LNCaP clone FGC (cell line): ENCODE results near the gene GALNT10.
"Not testable (repeated sequence)": the region's sequence is repeated elsewhere in the genome, so short reads cannot be mapped to it uniquely, and the experiment has no call there.

Source experiments
- DNase-seq: peaks from one replicate; pipeline ENCODE4 v3.0.0-alpha.2; 2011; ENCODE audit warnings: low read depth
- H3K4me3 ChIP-seq: 2 replicates; pipeline ENCODE4 v1.5.1; 2011; ENCODE audit warnings: mild to moderate bottlenecking, low read depth, low read length, control low read depth
- TF ChIP-seq, protein P1 (sequence below): IDR thresholded peaks from 2 replicates; pipeline ENCODE4 v1.5.1; 2012; ENCODE audit warnings: mild to moderate bottlenecking; ENCODE audit not compliant: control insufficient read depth, insufficient read depth; ENCODE audit errors: extremely low read depth

Gene GALNT10

DNA sequence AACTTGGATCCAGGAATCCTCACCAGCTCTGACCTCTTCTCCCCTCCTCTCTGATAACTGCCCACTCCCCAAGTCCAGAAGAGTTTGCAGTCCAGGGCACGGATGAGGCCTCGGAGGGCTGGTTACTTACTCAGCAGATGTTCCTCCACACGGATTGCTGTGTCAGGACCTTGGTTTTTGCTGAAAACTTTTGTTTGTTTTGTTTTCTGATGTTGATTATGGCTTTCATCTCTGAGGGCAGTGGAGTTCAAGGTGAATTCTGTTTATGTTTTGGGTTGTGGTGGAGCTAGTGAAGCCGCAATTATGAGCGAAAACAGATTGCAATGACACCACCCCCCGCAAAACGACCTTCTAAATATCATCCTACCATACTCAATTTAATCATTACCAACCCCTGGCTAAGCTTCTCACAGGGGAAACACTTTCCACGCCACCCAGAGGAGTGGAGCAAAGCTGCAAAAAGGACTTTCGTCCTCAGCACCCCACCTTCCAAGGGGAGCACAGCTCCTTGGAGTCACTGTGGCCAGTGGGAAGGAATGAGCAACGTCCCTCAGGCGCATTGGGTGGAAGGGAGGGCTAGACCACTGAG lies 162.5 kb downstream of the GALNT10 start:
- TF ChIP-seq, protein P1, sequence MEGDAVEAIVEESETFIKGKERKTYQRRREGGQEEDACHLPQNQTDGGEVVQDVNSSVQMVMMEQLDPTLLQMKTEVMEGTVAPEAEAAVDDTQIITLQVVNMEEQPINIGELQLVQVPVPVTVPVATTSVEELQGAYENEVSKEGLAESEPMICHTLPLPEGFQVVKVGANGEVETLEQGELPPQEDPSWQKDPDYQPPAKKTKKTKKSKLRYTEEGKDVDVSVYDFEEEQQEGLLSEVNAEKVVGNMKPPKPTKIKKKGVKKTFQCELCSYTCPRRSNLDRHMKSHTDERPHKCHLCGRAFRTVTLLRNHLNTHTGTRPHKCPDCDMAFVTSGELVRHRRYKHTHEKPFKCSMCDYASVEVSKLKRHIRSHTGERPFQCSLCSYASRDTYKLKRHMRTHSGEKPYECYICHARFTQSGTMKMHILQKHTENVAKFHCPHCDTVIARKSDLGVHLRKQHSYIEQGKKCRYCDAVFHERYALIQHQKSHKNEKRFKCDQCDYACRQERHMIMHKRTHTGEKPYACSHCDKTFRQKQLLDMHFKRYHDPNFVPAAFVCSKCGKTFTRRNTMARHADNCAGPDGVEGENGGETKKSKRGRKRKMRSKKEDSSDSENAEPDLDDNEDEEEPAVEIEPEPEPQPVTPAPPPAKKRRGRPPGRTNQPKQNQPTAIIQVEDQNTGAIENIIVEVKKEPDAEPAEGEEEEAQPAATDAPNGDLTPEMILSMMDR, result no peak
- no peak overlapping the region for H3K4me3 ChIP-seq
- no peak for DNase-seq

DNA sequence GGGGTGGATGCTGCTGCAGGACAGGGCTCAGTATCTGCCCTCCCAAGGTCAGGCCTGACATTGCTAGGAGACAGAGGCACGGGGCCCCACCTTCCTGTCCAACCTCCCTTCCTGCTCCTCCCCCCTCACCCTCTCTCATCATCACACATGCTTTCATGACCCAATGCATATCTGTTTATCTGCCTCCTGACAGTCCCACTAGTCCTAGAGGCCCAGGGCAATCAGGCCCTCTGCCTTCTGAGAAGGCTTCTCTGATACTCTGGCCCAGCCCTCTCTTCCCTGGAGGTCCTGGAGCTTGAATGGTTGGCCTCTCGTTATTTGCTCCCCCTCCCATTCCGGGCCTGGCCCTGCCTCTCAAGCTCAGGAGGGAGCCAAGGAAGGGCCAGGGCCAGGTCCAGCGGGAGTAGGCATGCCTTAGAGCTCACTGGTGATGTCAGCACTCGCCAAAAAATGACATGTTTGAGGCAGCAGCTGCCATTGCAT lies 164.6 kb downstream of the GALNT10 start:
- TF ChIP-seq, protein P1, result no peak
- H3K4me3 ChIP-seq, result no peak overlapping the region
- DNase-seq, result no peak

DNA sequence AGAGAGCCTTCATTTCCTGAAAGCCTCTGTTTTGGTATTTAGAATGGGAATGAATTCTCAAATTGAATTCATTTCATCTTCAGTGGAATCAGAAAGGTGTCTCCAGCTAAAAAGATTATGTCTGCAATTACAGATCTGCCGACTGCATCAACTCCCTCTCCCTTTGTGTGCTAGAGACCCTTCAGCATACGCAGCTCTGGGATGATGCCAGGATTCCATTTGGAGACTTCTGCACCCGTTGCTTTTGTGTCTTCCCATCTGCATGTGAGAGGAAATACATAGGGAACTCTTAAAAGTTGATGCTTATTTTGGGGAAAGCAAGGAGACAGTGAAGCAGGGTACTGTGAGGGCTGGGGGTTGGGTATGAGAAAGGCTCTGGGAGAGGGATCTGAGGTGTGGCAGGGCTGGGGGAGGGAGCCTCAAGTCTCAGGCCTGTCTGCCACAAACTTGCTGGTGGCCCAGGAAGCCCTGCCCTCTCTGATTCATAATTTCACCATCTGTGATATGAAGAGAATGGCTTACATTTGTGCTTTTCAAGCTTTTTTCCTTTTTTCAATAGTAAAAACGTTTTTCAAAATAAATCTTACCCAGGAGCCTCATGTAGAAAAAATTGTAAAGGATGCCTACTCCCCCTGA lies 165.6 kb downstream of the GALNT10 start:
- H3K4me3 ChIP-seq, result no peak overlapping the region
- DNase-seq, result no peak
- TF ChIP-seq, protein P1, result no peak

DNA sequence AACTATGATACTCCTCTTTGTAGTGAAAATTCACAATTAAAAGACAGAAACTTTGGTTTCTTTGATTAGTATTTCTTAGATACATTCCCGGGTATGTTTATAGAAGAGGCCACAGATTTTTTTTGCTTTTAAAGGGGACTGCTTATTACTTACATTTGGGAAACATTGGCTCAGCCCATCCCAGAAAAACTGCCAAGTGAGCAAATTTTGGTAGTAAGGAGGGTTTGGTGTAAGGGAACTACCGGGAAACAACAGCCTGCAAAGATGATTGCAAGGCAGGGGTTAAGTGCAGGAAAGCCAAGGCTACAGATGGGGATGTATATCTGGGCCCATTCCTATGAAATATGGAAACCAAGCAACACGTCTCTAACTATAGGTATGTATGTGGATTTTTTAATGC lies 166.4 kb downstream of the GALNT10 start:
- no peak for DNase-seq
- TF ChIP-seq, protein P1, result no peak
- no peak overlapping the region for H3K4me3 ChIP-seq

DNA sequence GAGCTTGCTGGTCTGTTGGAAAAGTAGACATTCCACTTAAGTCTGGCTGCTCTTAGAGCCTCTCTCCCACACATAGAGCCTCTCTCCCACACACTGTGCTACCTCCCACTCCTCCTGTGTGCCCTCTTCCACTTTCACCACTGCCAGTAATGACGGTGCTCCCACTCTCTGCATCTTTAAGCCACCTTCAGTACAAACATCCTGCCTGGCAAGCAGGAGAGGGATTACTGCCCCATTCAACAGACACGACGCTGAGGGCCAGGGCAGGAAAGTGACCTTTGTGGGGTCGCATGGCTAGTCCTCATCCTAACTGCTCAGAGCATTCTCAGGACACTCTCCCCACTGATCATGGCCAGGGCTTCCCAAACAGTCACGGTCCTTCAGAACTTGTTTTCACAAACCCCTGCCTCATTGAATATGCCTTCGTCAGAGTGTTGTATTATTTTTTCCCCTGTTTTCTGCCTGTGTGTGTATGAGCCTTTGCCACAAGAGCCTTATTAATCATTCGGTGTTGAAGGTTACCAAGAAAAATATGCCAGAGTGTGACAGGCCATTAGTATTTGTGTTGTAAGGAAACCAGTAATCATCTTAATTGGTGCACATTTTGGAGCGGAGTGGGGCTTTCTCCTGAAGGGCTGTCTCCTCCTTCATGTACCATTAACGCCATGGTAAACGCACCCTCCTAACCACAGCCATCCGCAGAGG lies 168.1 kb downstream of the GALNT10 start:
- H3K4me3 ChIP-seq, result no peak overlapping the region
- no peak for DNase-seq

DNA sequence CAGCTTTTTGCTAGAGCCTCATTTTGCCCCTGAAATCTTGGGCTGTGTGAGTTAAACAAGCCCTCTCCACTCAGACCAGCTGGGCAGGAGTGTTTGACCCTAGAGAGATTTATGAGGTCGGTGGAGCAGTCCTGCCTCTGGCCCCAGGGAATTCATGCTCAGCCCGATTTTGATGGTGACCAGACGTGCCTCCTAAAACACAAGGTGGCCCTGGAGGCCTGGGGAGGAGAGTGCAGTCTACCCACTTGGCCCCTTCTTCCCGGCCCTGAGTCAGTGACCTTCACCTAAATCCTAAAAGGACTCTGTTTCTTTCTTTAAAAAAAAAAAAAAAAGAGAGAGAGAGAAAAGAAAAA lies 168.7 kb downstream of the GALNT10 start:
- TF ChIP-seq, protein P1, result no peak
- H3K4me3 ChIP-seq, result no peak overlapping the region
- DNase-seq, result no peak

More for the DNA sequence above, 168.1 kb downstream of the GALNT10 start:
- TF ChIP-seq, protein P1, result no peak

DNA sequence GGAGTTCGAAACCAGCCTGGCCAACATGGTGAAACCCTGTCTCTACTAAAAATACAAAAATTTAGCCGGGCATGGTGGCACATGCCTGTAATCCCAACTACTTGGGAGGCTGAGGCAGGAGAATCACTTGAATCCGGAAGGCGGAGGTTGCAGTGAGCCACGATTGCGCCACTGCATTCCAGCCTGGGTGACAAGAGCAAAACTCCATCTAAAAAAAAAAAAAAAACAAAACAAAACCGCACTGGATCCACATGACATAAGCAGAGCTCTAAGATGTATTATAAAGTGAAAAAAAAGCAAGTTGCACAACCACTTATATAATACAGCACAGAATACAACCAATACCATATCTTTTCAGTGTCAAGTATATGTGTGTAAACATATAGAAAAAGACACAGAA lies 169.7 kb downstream of the GALNT10 start:
- not testable (repeated sequence) for DNase-seq, H3K4me3 ChIP-seq
